ENCODE results near the gene KIRREL3. TPM values are rescaled to one million over a fixed set of nuclear protein-coding genes. Genes with fewer than 3 reads are reported as not detected.

Gene KIRREL3
- total RNA-seq, 2 experiments from 2014 or later = not detected

DNA sequence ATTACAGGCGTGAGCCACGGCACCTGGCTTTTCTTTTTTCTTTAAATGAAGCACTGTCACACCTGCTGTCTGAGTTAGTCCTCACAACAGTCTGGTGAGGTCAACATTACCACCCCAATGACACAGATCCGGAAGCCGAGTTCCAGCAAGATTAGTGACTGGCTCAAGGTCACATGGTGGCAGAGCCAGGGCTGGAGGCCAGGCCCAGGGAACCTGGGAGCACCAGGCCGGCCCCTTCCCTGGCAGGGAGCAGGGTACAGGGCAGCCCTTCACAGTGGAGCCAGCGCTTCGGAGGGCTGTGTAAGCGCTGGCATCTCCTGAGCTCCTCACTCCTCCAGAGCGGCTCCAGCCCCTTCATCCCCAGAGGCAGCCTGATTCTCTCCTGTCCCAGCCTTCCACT, 526.4 kb downstream of the KIRREL3 start:
- Histone ChIP-seq H3K4me1 (ENCODE audit: insufficient read depth, low read length) (peaks cover 8% of the 10 kb centered on the region), H3K27me3 (ENCODE audit: control insufficient read depth in 1 of 2, insufficient read depth in 2 of 2, low read length in 2 of 2) (no peaks in the 10 kb centered on the region), H3K27ac (ENCODE audit: low read depth in 1 of 2, low read length in 2 of 2) (no peak overlapping the region), H3K9me3 (ENCODE audit: control insufficient read depth in 1 of 2, insufficient read depth in 1 of 2, low read length in 2 of 2) (no peaks in the 10 kb centered on the region), H3K36me3 (ENCODE audit: insufficient read depth, low read length) (no peaks in the 10 kb centered on the region), H3K4me3 (ENCODE audit: low read length) (no peak overlapping the region)
- DNase-seq (no peak), ATAC-seq (ENCODE audit: poor library complexity) (no peak)
- peaks cover 10% of the 10 kb centered on the region for H3K4me1 Mint-ChIP-seq (ENCODE audit: low read depth)
- H3K4me3 Mint-ChIP-seq = no peak overlapping the region
- intact Hi-C loops (cut with DNase I, micrococcal nuclease) = no loop called here
- H3K27me3 Mint-ChIP-seq = no peaks in the 10 kb centered on the region
- ChIA-PET POLR2A (no interaction called here), CTCF (no interaction called here)
- H3K9me3 Mint-ChIP-seq = no peaks in the 10 kb centered on the region
- TF ChIP-seq, protein P1, sequence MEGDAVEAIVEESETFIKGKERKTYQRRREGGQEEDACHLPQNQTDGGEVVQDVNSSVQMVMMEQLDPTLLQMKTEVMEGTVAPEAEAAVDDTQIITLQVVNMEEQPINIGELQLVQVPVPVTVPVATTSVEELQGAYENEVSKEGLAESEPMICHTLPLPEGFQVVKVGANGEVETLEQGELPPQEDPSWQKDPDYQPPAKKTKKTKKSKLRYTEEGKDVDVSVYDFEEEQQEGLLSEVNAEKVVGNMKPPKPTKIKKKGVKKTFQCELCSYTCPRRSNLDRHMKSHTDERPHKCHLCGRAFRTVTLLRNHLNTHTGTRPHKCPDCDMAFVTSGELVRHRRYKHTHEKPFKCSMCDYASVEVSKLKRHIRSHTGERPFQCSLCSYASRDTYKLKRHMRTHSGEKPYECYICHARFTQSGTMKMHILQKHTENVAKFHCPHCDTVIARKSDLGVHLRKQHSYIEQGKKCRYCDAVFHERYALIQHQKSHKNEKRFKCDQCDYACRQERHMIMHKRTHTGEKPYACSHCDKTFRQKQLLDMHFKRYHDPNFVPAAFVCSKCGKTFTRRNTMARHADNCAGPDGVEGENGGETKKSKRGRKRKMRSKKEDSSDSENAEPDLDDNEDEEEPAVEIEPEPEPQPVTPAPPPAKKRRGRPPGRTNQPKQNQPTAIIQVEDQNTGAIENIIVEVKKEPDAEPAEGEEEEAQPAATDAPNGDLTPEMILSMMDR (IDR thresholded peaks at IDR 0.05) = no peak
- H3K36me3 Mint-ChIP-seq (ENCODE audit: low read depth) = no peaks in the 10 kb centered on the region
- H3K27ac Mint-ChIP-seq = no peak overlapping the region

DNA sequence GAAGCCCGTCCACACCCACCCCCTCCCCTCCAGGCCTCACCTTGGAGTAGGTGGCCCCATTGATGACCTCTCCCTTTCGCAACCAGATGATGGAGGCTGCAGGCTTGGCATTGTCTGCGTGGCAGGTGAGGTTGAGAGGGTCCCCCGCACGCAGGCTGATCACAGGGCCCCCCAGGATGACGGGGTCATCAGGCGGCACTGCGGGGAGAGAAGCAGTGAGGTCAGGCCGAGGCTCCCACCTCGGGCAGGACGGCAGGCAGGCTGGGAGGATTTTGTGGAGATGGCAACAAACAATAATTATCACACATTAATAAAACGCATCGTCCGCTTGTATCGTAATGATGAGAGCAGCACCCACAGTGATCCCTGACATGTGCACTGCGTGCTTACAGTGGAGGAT, 527.3 kb downstream of the KIRREL3 start:
- peaks cover 5% of the 10 kb centered on the region for H3K4me1 Mint-ChIP-seq (ENCODE audit: low read depth)
- ATAC-seq (ENCODE audit: poor library complexity) = no peak
- Histone ChIP-seq H3K36me3 (ENCODE audit: insufficient read depth, low read length) (no peaks in the 10 kb centered on the region), H3K27me3 (ENCODE audit: control insufficient read depth in 1 of 2, insufficient read depth in 2 of 2, low read length in 2 of 2) (no peaks in the 10 kb centered on the region), H3K4me1 (ENCODE audit: insufficient read depth, low read length) (peaks cover 10% of the 10 kb centered on the region), H3K4me3 (ENCODE audit: low read length) (no peak overlapping the region), H3K27ac (ENCODE audit: low read depth in 1 of 2, low read length in 2 of 2) (no peak overlapping the region), H3K9me3 (ENCODE audit: control insufficient read depth in 1 of 2, insufficient read depth in 1 of 2, low read length in 2 of 2) (no peaks in the 10 kb centered on the region)
- POLR2A ChIA-PET = no interaction called here
- no peaks in the 10 kb centered on the region for H3K9me3 Mint-ChIP-seq
- DNase-seq = no peak
- intact Hi-C loops (cut with DNase I, micrococcal nuclease) = no loop called here
- TF ChIP-seq, protein P1 (IDR thresholded peaks at IDR 0.05) = no peak
- CTCF ChIA-PET = interaction anchor here (1.7 kb wide), 1 partner anchor 7 kb away, joined by 5 read pairs; no protein-coding TSS in a partner anchor
- H3K27ac Mint-ChIP-seq = no peak overlapping the region
- H3K4me3 Mint-ChIP-seq = no peak overlapping the region
- H3K27me3 Mint-ChIP-seq = no peaks in the 10 kb centered on the region
- H3K36me3 Mint-ChIP-seq (ENCODE audit: low read depth) = no peaks in the 10 kb centered on the region

DNA sequence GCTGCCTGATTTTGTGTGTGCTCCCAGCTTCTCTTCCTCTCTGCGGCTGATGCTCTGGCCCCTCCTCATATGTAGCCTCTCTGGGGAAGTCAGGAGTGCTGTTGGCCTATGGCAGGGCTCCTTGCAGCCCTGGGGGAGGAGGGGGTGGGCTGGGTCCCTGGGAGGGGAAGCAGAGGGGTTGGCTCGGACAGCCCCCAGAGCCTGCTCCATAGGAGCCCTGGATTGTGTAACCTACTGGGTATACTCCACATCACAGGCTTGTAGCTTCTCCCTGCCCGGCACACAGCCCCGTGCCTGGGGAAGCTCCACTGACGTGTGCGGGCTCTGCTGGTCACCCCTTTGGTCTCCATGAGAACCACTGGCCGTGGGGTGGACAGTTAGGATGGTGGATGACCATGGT, 531.3 kb downstream of the KIRREL3 start:
- intact Hi-C loops (cut with DNase I, micrococcal nuclease) = no loop called here
- Mint-ChIP-seq H3K4me3 (no peak overlapping the region), H3K4me1 (ENCODE audit: low read depth) (peaks cover 11% of the 10 kb centered on the region), H3K36me3 (ENCODE audit: low read depth) (no peaks in the 10 kb centered on the region), H3K9me3 (no peaks in the 10 kb centered on the region), H3K27me3 (no peaks in the 10 kb centered on the region), H3K27ac (no peak overlapping the region)
- POLR2A ChIA-PET = no interaction called here
- peaks cover 35% of the 10 kb centered on the region for H3K4me1 ChIP-seq (ENCODE audit: insufficient read depth, low read length)
- no peak overlapping the region for H3K4me3 ChIP-seq (ENCODE audit: low read length)
- CTCF ChIA-PET = interaction anchor here (1.4 kb wide), 1 partner anchor 11 kb away, joined by 6 read pairs; no protein-coding TSS in a partner anchor
- H3K36me3 ChIP-seq (ENCODE audit: insufficient read depth, low read length) = no peaks in the 10 kb centered on the region
- DNase-seq (no peak), ATAC-seq (ENCODE audit: poor library complexity) (no peak)
- TF ChIP-seq, protein P1 (IDR thresholded peaks at IDR 0.05) = no peak
- H3K27ac ChIP-seq (ENCODE audit: low read depth in 1 of 2, low read length in 2 of 2) = no peak overlapping the region
- H3K9me3 ChIP-seq (ENCODE audit: control insufficient read depth in 1 of 2, insufficient read depth in 1 of 2, low read length in 2 of 2) = peaks cover 0 to 9% of the 10 kb centered on the region in 2 experiments
- H3K27me3 ChIP-seq (ENCODE audit: control insufficient read depth in 1 of 2, insufficient read depth in 2 of 2, low read length in 2 of 2) = no peaks in the 10 kb centered on the region

All from CD4-positive, alpha-beta T cell (primary cell).